ENCODE measurements around the gene CAMK2D.
"Not testable (repeated sequence)": the region's sequence is repeated elsewhere in the genome, so short reads cannot be mapped to it uniquely, and the experiment has no call there.

Gene CAMK2D

GRCh38 chr4:113761620-113762185, at the start of gene CAMK2D:
TSS of gene CAMK2D (minus strand) at chr4:113761738. CDS start at chr4:113761068, 670 bp downstream.
- peak; percentile 80 for DNase-seq (ENCODE audit: low read depth)

- peak; percentile 29 for DNase-seq (ENCODE audit: low read depth)
These were observed 49.4 kb upstream of the CAMK2D start for GRCh38 chr4:113810906-113811305.

GRCh38 chr4:113809311-113809710, 47.8 kb upstream of the CAMK2D start:
- no peak for DNase-seq (ENCODE audit: low read depth)

- DNase-seq (ENCODE audit: low read depth), result no peak
These were observed 45.3 kb upstream of the CAMK2D start for GRCh38 chr4:113806850-113807249.

- no peak for DNase-seq (ENCODE audit: low read depth)
These were observed 40.3 kb upstream of the CAMK2D start for GRCh38 chr4:113801882-113802281.

- not testable (repeated sequence) for DNase-seq (ENCODE audit: low read depth)
These were observed 34.8 kb upstream of the CAMK2D start for GRCh38 chr4:113796381-113796780.

GRCh38 chr4:113790478-113790877, 28.9 kb upstream of the CAMK2D start:
- DNase-seq (ENCODE audit: low read depth), result no peak

- no peak for DNase-seq (ENCODE audit: low read depth)
These were observed 27.4 kb upstream of the CAMK2D start for GRCh38 chr4:113788888-113789287.

- DNase-seq (ENCODE audit: low read depth), result no peak
These were observed 24.2 kb upstream of the CAMK2D start for GRCh38 chr4:113785781-113786180.

GRCh38 chr4:113784497-113785250, 23.1 kb upstream of the CAMK2D start:
- peak; percentile 94 for DNase-seq (ENCODE audit: low read depth)

- DNase-seq (ENCODE audit: low read depth), result no peak
These were observed 22.2 kb upstream of the CAMK2D start for GRCh38 chr4:113783701-113784100.

GRCh38 chr4:113783289-113783688, 21.8 kb upstream of the CAMK2D start:
- no peak for DNase-seq (ENCODE audit: low read depth)

GRCh38 chr4:113781439-113782040, 20.0 kb upstream of the CAMK2D start:
- peak; percentile 62 for DNase-seq (ENCODE audit: low read depth)

- no peak for DNase-seq (ENCODE audit: low read depth)
These were observed 15.1 kb upstream of the CAMK2D start for GRCh38 chr4:113776679-113777078.

- DNase-seq (ENCODE audit: low read depth), result no peak
These were observed 14.5 kb upstream of the CAMK2D start for GRCh38 chr4:113776016-113776415.

- peak; percentile 41 for DNase-seq (ENCODE audit: low read depth)
These were observed 12.2 kb upstream of the CAMK2D start for GRCh38 chr4:113773756-113774155.

GRCh38 chr4:113773014-113773413, 11.5 kb upstream of the CAMK2D start:
- no peak for DNase-seq (ENCODE audit: low read depth)

GRCh38 chr4:113772319-113772718, 10.8 kb upstream of the CAMK2D start:
- no peak for DNase-seq (ENCODE audit: low read depth)

GRCh38 chr4:113769744-113770143, 8.2 kb upstream of the CAMK2D start:
- no peak for DNase-seq (ENCODE audit: low read depth)

GRCh38 chr4:113768952-113769351, 7.4 kb upstream of the CAMK2D start:
- DNase-seq (ENCODE audit: low read depth), result no peak

- no peak for DNase-seq (ENCODE audit: low read depth)
These were observed 5.3 kb upstream of the CAMK2D start for GRCh38 chr4:113766882-113767281.

- no peak for DNase-seq (ENCODE audit: low read depth)
These were observed 3.3 kb upstream of the CAMK2D start for GRCh38 chr4:113764720-113765264.

GRCh38 chr4:113763923-113764322, 2.4 kb upstream of the CAMK2D start:
- DNase-seq (ENCODE audit: low read depth), result not testable (repeated sequence)

All from ELR (cell line).